HG02943 (cell line): ENCODE data around the gene GALNT5.
A peak's percentile ranks its signal among the peaks of the same experiment; 100 is the strongest.
"Not testable (repeated sequence)": the region's sequence is repeated elsewhere in the genome, so short reads cannot be mapped to it uniquely, and the experiment has no call there.

ENCODE experiments used
- ATAC-seq: cut with Tn5 transposase; IDR thresholded peaks from one replicate; pipeline ENCODE4 v1.9.1; 2021; ENCODE audit warnings: mild to moderate bottlenecking, low read depth, moderate library complexity; ENCODE audit not compliant: unreplicated experiment

The GALNT5 gene

DNA sequence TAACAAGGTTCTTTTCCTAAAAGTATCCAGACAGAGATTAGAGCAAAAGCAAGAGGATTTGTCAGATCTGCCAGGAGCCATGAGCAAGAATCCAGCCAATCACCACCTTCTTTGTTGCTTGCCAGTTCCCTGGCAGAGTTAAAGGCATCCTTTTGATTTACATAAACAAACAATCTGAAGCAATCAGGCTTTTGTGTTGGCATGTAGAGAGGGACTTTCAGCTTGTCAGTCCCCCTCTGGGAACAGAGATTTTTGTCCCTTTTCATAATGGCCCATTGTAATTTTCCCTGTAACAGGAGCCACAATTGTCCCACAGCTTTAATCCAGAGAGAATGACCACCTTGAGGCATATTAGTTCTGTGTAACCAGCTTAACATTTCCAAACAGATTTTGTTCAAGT lies 68.3 kb downstream of the GALNT5 start, which contains the start of gene ERMN:
ERMN (minus strand) TSS at position 39 of the 400 bp plus-strand sequence. CDS start 182 bp downstream, outside the sequence.
- ATAC-seq = no peak

DNA sequence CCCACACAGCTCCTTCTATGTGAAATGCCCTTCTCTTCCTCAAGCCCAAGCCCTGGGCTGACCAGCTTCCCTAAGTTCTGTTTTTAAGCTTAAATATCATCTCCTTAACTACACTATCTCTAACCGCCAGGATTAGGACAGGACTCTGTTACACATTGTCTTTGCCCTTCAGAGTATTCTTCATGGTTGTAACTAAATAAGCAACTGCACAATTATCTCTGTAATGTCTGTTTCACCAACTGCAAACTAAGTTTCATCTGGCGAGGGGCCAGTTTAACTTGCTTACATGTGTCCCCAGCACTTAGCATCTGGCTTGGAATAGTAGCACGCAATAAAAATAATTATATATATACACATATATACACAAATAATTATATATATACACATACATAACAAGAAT lies 69.2 kb downstream of the GALNT5 start:
- ATAC-seq = no peak

DNA sequence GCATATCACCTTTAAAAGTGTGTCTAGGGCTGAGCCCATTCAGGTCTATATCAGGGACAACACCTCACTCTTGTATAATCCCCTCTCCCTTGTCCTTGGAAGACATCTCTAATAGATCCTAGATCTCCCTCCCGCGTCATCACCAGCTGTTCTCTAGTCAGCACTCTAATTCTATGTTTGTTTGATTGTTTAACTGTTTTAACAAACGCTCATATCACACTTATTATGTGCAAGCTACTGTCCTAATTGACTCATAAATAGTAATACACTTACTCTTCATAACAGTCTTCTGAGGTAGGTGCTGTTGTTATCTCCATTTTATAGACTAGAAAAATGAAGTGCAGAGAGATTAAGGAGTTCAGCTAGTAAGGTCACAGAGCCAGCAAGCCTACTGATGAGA lies 69.7 kb downstream of the GALNT5 start:
- ATAC-seq = no peak

DNA sequence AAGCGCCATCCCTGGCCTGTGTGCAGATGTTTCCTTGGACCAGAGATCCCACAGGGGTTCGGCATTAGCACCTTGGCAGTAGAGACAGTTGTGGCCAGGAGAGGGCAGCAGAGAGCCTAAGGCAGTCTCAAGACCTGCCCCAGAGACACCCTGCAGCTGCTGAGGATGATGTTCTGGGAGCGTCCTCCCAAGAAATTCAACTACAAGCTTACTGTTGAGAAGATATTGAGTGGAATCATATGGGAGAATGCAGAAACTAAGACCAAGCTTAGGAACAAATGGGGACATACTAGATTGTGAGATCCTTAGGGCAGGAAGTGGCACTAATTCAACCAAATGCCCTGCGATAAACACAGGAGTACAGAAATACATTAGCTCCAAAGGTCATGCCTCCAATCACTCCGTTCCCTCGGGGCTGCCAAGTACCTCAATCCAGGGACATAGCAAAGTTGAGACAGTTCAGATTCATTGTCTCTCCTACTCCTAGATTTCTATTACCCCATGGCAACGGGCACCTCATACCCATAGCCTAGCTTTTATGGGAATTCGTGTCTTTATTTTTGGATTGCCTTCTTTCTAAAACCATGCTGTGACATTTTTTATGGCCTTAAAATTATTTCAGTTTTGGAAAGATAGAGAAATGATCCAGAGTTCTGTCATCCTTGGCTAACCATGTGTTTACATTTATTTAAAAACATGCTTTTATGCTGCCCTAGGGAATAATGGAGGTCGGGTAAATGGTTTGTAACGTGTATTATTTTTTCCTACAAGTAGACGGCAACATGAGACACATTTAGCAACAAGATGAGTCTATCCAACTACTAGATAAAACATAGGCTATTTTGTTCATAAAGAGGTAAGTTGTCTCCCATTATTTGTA lies 70.4 kb downstream of the GALNT5 start:
- peak; percentile 99 for ATAC-seq

DNA sequence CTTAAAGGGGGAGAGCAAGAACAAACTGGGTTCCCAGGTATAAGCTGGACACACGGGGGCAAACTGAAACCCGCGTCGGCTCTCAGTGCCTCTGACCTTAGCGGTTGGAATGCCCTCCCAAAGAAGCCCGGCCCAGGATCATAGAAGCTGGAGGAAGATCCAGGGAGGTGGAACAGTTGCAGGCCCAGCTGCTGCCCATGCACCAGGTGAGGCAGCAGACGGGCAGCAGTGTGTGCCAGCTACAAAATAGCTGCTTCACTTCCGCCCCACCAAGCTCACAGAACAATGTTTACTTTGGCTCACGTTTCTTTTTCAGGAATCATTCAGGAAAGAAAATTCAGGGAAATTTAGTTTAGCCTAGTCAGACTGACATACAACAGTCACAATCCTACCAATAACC lies 72.0 kb downstream of the GALNT5 start:
- no peak for ATAC-seq

DNA sequence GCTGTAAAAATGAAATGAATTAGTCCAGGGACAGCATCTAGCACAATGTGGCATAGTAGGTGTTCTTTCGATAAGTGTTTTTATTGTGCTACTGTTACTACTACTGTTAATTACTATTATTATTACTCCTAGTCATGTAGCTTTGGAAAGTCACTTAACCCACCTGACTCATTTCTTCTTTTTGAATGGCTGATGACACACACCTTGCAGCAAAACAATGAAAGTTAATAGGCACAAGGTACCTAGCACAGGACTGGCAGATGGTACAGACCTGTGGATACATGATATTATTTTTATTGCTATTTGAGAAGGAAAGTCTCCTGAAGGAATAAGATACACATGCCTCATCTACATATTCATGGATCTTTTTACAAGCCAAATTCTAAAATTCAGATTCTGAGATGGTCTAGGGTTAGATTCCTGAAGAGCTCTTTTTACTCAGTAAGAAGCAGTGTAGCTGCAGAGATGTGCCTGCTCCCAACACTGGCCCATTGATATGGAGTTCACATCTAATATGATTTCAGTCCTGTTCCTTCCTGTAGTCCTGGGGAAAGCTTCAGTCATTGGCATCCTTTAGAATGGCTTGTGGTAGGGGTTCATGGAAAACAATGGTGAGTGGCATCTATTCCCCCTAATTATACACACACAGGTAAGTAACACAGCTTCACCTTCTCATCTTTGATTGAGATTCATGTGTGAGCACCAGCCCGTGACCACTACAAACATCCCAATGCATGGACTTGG lies 76.0 kb downstream of the GALNT5 start:
- ATAC-seq = no peak

DNA sequence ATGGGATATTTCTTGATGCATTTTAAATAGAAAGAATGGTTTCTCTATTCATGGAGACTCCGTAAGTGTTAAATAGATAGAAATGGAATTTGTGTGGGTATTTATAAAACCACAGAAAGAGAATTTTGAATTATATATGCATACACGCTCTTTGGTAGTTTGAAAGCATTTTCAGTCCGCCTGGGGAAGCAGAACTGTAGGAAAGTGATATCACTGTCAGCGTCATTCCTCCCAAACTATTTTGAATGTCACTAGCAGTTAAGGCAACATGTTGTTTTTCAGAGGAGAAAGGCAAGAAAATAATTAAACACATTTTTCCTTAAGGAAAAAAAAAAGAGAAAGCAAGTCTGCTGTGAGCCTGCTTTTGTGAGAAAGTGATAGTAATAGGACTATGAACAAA lies 76.8 kb downstream of the GALNT5 start:
- no peak for ATAC-seq

DNA sequence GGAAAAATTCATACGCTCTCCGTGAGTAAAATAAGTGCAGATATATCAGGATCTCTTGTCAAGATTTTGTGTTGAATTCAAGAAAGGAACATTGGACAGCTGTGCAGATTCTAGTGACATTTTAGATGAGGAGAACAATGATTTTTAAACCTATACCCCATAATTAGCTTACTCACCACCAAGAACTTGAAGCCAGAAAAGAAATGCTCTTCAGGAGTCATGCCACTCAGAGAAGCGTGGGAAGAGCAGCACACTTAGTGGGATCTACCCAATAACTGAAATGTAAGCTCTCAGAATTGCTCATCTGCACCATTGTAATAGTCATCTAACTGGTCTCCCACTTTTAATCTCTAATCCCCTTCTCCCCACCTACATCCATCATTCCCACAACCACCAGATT lies 77.3 kb downstream of the GALNT5 start:
- no peak for ATAC-seq

DNA sequence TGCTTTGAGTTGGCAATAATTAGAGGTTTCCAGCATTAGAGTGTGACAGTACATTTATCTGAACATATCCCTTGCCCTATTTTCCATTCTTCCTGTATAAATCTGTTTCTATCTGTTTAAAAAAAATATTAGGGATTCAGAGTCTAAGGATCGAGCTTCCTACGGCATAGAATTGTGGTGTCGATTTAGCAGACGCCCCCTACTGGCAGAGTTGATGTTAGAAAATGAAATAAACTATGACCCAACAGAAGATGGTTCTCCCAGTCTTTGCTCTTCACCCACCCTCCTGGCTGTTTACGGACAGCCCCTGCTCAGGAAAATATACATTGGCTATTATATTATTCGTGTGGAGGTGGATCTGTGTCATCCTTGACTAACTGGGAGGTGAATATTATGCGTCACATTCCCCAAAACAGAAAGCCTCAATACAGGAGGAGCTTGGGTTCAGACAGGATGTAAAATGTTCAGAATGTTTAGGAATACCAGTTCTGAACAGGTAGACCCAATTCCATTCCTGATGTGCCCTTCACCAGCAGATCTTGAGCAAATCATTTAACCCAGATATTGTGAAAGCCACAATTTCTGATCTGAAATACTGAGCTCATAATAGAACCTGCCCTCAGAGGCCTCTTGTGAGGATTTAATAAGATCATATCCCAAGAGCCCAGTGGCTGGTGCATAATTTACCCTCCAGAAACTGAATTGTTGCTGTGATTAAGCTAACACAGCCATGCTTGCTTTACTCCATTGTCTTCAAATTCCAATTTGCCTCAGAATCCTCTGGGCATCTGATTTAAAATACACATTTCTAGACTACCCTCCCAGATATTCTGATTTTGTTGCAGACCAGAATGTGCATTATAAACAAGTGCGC lies 78.9 kb downstream of the GALNT5 start:
- no peak for ATAC-seq

DNA sequence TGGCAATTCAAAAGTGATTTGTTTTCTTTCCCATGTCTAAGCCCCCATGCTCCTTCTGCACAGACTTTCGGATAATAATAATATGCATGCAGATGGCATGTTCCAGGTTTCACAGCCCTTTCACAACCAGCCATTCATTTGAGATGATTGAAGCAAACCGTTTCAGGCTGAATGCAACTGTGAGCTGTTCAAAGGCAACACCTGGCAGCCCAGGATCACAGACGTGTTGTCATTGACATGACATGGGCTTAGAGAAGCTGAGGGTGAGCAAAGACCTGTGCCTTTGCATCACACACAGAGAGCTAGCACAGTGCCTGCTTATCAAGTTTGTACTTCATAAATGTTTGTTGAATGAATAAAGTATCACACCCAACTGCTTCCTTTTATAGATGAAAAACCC lies 80.5 kb downstream of the GALNT5 start:
- no peak for ATAC-seq

DNA sequence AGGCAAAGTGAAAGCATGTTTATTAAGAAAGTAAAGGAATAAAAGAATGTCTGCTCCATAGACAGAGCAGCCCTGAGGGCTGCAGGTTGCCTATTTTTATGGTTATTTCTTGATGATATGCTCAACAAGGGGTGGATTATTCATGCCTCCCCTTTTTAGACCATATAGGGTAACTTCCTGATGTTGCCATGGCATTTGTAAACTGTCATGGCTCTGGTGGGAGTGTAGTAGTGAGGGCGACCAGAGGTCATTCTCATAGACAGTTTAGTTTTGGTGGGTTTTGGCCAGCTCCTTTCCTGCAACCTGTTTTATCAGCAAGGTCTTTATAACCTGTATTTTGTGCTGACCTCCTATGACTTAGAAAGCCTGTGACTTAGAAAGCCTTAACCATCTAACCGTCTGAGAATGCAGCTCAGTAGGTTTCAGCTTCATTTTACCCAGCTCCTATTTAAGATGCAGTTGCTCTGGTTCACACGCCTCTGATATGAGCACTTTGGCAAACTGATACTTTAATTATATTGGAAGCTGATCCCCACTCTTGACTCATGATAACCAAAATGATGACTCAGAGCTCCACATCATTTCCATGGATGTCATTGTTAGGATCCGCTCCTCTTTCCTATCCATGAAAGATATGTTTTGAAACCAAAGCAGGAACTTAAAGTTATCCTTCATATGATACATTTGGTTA lies 82.6 kb downstream of the GALNT5 start:
- ATAC-seq = no peak

DNA sequence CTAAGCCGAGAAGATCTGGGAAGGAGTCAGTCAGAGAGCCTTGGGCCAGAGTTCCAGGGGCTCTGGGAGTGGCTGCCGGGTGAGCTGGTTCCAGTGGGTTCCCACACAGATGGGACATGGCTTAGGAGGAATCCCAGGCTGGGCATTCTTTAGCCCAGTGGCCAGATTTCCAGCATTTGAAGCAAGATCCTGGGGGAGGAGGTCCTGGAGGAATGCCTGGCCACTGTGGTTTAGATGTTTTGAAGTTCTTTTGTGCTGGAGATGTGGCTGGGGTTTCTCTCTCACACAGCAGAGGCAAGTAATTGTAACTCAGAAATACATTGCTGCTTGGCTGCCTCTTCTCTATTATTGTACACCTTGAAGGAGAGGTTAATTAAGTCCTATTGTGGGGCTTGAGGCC lies 83.9 kb downstream of the GALNT5 start:
- not testable (repeated sequence) for ATAC-seq

DNA sequence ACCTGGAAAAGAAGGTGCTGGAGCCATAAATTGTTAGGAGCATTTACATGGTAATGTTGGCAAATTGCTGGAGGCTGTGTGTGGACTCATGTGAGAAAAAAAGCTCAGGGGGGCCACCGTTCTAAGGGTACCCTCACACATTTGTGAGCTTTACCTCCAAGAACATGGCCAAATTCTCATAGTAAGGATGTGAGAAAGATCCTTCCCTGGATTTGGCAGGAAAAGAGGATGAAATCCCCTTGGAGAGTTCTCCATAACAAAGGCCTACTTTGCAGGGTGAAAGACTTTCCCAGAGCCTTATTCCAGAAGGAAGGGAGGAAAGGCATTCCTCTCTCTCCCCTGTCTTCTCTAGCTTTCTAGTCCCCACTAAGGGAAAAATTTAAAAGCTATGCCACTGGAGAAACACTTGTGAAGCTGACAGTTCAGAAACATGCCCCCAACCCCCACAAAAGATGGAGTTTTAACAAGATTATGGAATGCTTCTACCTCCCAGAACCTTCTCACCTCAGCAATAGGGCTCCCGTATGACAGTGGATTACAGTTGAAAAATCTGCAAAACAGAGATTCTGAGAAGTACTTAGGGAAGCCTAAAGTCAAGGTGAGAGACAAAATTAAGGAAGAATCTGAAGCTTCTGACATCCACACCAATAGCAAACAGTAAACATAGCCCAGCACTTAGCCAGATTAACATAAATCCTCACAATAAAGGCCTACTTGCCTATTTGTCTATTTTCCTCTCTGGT lies 88.3 kb downstream of the GALNT5 start:
- ATAC-seq = no peak

DNA sequence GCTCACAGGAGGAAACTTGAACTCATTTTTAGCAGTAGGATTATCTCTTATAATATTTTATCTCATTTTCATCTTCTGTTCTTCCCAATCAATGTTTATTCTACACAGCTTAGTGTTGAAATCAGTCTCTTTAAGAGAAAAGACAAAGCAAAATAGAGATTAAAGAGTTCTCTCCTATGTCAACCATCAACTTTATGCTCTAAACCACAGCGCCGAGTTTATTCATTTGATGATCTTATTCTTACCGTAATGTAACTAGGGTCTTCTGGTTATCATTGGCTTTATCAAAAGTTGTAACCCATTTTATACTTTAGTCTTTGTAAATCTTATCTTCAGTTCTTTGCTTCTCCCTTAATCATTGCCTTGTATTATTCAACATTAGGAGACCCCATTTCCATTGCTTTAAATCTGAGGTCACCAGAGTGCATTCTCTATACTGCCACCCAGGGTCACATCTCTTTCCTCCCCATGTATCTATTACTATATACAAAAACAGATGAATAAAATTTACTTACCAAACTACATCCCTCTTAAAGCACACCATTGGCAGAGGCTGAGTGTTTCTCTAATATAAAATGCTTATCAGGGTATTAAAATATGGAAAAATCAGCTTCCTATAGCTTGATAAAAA lies 90.9 kb downstream of the GALNT5 start:
- ATAC-seq = no peak

DNA sequence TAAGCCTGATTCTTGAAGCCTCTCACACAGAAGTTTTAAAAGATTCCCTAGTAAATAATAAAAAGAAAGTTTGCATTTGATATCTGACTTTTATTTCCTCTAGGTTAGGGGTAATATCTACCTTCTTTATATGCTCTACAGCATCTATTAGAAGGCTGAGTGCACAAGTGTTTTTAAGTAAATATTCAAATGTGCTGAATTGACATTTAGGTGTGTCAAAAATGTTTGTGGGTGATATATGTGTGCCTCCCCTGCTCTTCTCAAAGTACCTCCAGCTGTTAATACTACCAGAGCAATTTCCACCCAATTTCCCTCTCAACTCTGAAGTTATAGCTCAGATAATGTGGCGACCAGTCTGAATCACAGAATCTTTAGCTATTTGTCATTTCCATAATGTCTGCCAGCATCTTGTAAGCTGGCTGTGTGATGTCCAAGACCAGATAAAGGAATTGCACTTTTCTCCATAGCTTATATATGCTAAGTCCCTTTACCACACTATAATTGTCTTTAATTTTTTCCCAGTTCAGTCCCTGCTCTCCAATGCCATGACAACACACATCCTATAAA lies 92.5 kb downstream of the GALNT5 start:
- ATAC-seq = no peak

DNA sequence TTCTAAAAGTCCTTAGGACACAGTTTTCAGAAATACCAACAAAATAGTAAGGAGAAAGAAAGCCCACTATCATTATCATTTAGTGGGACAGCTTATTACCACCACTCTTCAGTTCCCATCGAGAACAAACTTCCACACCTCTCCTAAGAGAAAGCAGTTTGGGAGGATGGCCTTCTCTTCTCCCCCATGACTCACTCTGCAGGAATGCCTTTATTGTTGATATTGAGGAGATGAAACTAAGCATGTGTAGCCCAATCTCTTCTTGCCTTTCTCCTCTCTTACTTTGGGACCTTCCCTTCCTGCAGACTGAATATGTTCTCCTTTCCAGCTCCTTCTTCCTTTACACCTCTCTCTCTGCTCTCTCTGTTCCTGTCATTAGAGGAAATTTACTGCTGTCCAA lies 98.1 kb downstream of the GALNT5 start:
- ATAC-seq = no peak

DNA sequence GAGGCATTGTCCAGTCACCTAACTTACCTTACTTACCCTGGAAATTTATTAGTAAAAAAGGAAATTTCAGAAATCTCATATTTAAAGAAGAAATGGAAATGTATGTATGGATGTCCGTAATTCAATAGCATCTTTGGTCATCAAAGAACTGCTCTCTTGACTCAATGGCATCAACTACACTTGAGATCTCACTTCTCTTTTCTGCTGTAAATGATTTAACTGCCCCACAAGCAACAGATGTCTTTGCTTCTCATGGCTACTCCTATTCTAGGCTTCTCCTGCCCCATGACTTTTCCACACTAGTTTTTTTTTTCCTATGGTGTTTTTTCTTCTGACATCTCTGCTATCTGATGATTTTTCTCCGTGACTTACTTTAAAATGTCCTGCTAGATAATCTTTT lies 102.1 kb downstream of the GALNT5 start:
- ATAC-seq = no peak

DNA sequence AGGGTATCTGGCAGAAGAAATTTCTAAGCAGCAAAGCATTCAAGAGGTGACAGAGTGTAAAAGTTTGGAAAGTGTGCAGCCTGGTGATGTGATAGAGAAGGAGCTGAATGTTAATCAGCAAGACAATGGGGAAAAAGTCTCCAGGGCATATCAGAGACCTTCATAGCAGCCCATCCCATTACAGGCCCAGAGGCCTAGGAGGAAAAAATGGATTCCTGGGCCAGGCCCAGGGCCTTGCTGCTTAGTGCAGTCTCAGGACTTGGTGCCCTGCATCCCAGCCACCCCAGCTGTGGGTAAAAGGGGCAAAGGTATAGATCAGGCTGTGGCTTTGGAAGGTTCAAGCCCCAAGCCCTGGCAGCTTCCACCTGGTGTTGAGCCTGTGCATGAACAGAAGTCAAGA lies 104.0 kb downstream of the GALNT5 start:
- ATAC-seq = no peak

DNA sequence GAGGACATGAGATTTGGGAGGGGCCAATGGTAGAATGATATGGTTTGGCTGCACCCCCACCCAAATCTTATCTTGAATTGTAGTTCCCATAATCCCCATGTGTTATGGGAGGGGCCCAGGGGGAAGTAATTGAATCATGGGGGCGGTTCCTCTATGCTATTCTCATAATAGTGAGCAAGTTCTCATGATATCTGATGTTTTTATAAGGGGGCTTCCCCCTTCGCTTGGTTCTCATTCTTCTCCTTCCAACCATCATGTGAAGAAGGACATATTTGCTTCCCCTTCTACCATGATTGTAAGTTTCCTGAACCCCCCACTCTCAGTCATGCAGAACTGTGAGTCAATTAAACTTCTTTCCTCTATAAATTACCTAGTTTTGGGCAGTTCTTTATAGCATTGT lies 105.1 kb downstream of the GALNT5 start:
- no peak for ATAC-seq
